SK-N-SH treated with all-trans-retinoic acid at 6 μM for 48 hours (cell line): ENCODE measurements around the gene SPAG5.

Source experiments
- ESRRG ChIP-seq: fragments of 250-450 bp; sonication (Bioruptor Pico); IDR thresholded peaks from 2 replicates; pipeline ENCODE4 v1.6.1; 2021; ENCODE audit warnings: mild to moderate bottlenecking
- RARB ChIP-seq: fragments of 250-450 bp; sonication (Bioruptor Pico); IDR thresholded peaks from 2 replicates; pipeline ENCODE4 v1.8.0; 2021; ENCODE audit warnings: mild to moderate bottlenecking, moderate library complexity
- TOX ChIP-seq: fragments of 250-450 bp; sonication (Bioruptor Pico); IDR thresholded peaks from 2 replicates; pipeline ENCODE4 v1.8.0; 2021; ENCODE audit warnings: mild to moderate bottlenecking, moderate library complexity, borderline replicate concordance

GRCh38 chr17:28573521-28573920 lies 25.3 kb downstream of the SPAG5 start:
- TF ChIP-seq RARB (CRISPR knock-in tag) (no peak), ESRRG (CRISPR knock-in tag) (no peak), TOX (no peak)
